ENCODE measurements around the gene TRNP1.
A peak's percentile ranks its signal among the peaks of the same experiment; 100 is the strongest.
"Not testable (repeated sequence)": the region's sequence is repeated elsewhere in the genome, so short reads cannot be mapped to it uniquely, and the experiment has no call there.

Gene TRNP1

GRCh38 chr1:26993237-26994019 lies at the start of gene TRNP1:
TSS of gene TRNP1 (plus strand) at chr1:26993692. CDS start at chr1:26993787, 95 bp downstream.
- peak in 49 of 56 donors; percentile 5 to 86 (median 50) for DNase-seq

DNA sequence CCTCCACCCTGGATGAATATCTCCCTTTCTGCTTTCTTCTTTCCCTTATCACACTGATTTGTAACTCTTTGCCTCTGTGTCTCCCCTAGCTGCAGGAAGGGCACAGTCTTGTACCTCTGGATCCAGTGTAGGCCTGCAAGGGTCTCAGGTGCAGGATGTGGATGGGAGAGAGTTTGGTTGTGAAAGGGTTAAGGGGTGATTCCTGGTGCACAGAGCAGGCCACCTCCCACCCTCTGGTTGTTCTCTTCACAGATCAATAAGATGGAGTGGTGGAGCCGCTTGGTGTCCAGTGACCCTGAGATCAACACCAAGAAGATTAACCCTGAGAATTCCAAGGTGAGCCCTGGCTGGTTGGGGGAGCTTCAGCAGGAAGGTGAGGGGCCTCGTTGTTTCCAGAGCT lies 48.4 kb upstream of the TRNP1 start:
- no peak for DNase-seq

GRCh38 chr1:26945728-26946127 lies 47.8 kb upstream of the TRNP1 start:
- no peak for DNase-seq

DNA sequence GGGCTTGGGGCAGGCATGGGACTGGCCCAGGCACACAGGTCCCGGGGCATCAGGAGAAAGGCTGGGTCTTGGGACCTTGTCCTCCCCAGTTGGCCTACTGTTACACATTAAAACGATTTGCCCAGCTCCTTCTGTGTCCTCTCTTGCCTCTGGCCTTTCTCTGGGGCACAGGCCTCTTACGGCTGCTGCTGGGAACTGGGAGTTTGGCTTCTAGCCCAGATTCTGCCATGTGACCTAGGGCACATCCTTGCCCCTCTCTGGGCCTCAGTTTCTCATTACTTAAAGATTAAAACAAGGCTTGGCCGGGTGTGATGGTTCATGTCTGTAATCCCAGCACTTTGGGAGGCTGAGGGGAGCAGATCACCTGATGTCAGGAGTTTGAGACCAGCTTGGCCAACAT lies 47.2 kb upstream of the TRNP1 start:
- no peak for DNase-seq

GRCh38 chr1:26948725-26949057 lies 44.8 kb upstream of the TRNP1 start:
- not testable (repeated sequence) for DNase-seq

DNA sequence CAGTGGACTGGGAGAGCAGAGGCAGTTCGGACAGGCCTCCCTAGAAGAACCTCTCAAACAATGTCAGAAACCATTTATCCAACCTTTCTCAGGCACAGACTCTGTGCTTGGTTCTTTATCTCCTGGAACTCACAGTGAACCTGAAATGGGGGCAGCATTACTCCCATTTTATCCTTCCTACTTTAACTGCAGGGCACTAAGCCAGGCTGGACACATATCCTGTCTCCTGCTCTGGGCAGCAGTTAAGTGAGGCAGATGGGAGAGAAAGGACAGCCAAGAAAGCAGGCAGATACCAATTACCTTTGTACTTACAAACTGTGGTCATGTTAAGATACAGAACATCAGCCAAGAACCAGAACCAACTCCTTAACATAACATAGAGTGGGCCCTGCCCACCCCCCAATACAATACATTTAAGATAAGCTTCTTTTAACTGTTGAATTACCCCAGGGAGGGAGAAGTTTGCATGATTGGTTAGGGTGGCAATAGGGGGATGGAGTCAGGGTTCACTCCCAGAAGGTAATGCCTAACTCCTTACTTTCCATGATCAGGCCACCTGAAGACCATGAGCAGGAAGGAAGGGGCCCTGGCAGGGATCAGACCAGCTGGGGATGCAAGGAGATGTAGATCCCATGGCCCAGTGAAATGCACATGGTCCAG lies 44.1 kb upstream of the TRNP1 start:
- DNase-seq, result no peak

GRCh38 chr1:26949926-26950319 lies 43.6 kb upstream of the TRNP1 start:
- DNase-seq, result no peak

DNA sequence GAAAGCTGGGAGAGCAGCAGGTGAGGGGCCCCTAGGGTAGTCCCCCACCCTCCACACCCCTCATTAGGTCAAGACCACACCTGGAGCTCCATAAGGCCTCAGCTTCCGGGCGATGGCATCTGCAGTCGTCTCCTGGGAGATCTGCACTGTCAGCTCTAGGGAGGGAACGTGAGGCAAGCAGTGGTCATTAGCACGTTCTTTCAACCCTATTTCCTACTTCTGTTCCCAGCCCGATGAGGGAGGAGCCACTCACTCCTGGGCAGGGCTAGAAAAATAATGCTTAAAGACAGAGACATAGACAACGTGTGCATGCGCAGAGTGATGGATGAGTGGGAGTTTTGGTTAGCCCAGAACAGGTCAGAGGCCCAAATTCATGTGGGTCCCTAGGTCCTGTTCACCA lies 42.9 kb upstream of the TRNP1 start:
- no peak for DNase-seq

DNA sequence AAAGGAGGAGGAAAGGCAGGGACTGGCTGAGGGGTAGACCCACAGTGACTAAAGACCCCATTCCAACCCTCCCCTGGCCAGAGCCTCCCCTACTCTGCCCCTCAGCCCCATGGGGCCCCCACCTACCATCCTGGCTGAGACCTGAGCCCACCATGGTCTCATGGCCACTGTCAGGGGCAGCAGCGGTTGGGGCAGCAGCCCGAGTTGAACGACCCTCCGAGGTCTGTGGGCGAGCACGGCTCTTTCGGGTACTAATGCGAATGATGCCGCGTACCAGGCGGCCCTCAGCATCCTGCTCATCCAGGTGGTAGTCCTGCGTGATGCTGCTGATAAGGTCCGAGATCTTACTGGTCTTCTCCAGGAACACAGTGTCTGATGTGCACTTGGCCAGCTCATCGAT lies 42.3 kb upstream of the TRNP1 start:
- DNase-seq, result no peak

DNA sequence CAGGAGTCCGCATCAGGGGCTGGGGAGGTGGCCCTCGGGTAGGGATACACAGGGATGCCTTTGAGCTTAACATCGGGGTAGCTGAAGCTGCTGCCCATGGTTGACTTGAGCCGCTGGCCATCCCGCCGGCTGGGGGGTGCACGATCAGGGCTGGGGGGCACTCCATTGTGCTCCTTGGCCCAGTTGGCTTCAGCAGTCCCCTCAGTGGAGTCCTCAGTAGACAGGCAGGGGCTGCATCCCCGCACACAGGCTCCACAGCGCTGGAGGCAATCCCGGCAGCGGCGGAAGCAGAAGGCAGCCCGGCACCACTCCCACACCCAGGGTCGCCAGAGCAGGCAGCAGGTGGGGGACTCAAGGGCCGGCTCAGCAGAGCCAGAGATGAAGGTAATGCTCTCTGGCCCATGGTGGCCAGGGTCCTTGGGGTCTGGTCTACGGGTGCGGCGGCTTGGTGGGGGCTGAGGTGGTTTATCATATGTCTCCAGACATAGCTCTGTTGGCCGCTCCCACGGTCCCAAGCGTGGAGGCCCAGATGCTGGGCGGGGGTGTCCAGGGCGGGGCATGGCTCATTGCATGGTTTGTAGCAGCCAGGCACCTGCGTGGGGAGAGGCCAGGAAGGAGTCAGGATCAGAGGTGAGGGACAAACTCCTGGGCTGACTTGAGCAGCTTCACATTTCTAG lies 41.5 kb upstream of the TRNP1 start:
- no peak for DNase-seq

GRCh38 chr1:26953374-26953773 lies 40.1 kb upstream of the TRNP1 start:
- no peak for DNase-seq

DNA sequence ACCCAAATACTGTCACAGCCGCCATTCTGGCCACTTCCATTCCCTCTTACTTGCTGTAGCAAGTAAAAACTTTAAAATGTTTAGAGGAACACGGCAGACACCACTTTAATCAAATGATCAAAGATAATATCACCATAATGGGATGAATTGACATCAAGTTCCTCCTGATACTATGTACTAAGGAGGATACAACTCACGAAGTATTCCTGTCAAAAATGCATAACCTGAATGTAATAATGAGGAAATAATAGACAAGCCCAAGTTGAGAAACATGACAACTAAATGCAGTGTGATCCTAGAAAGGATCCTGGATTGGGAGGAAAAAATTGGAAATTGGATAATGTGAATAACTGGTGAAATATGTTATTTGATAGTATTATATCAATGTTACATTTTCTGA lies 37.2 kb upstream of the TRNP1 start:
- no peak for DNase-seq

- no peak for DNase-seq
Observed at GRCh38 chr1:26957306-26957705, 36.2 kb upstream of the TRNP1 start.

DNA sequence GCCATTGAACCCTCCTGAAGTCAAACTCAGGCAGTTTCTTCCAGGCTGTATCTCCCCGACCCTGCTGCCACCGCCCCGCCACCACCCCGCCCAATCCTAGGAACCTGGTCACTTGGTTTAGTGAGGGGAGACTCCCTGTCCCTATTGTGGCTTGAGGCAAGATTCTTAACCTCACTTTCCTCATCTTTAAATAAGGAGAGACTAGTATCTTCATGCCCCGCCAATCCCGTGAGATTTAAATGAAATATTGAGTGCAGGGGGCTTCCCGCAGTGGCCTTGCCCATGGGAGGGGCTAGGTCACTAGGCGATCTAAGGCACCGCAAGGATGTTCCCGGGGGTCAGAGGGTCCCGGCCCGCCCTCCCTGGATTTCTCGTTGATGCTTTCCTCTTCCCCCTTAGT lies 34.2 kb upstream of the TRNP1 start:
- no peak for DNase-seq

GRCh38 chr1:26959722-26960624 lies 33.5 kb upstream of the TRNP1 start, which contains the start of gene KDF1:
TSS of gene KDF1 (minus strand) at chr1:26960468. CDS start at chr1:26952380, 8,088 bp downstream.
- DNase-seq, result no peak

GRCh38 chr1:26960625-26960966 lies 32.9 kb upstream of the TRNP1 start:
- no peak for DNase-seq

DNA sequence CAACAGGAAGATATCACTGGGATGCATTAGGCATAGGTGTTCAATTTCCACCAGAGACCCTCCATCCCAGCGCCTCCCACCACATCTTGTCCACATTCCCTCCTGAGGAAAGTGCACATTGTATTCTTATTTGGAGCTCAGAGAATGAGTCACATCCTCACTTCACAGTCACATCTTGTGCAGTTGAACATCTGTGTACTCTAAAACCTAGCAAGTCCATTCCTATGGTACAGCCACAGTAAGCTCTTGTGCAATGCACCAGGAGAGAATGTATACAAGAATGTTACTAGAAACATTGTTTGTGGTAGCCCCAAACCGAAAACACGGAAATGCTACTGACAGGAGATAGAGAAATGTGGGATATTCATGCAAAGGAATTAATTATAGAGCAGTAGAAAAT lies 31.7 kb upstream of the TRNP1 start:
- no peak for DNase-seq

- no peak for DNase-seq
Observed at GRCh38 chr1:26965213-26965612, 28.3 kb upstream of the TRNP1 start.

- DNase-seq, result no peak
Observed at GRCh38 chr1:26965628-26966027, 27.9 kb upstream of the TRNP1 start.

- no peak for DNase-seq
Observed at GRCh38 chr1:26970810-26971209, 22.7 kb upstream of the TRNP1 start.

DNA sequence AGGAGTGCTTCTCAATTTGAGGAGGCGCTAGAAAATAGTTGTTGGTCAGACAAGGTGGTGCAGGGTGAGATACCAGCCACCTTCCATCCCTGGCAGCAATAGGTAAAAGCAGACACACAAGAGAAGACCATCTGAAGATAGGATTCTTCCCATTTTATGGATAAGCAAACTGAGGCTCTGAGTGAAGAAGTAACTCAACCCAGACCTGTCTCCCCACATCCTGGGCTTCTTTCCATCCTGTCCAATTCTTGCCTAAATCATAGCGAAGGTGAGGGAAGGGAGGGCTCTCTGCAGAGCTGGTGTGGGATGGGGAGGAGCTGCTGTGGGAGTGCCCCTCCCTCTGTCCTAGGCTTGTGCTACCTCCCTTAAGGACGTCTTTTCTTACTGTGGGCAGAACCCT lies 21.9 kb upstream of the TRNP1 start:
- DNase-seq, result no peak

DNA sequence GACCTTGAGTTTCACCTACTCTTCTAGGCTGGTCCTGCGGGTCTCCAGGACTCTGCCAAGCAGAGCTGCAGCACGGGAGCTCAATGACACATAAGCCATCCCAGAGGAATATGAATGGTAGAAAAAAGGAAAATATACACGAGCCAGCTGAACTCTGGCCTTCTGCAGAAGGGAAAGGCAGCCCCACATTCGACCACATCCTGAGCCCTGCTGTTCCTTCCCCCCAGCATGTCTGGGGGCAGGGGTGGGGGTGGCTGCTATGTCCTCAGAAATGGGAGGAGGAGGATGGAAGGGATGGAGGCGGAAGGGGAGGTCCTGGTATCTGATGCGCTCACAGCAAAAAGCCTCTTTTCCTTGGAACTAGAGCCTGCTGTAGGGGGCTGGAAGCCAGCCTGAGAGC lies 21.1 kb upstream of the TRNP1 start:
- no peak for DNase-seq
